HG03521 (cell line): ENCODE data around the gene METTL23.
"Not testable (repeated sequence)": the region's sequence is repeated elsewhere in the genome, so short reads cannot be mapped to it uniquely, and the experiment has no call there.

Source experiments
- ATAC-seq: cut with Tn5 transposase; IDR thresholded peaks from one replicate; pipeline ENCODE4 v1.9.1; 2021; ENCODE audit warnings: mild to moderate bottlenecking, moderate library complexity; ENCODE audit not compliant: unreplicated experiment

METTL23 gene

GRCh38 chr17:76695059-76695831 lies 31.4 kb upstream of the METTL23 start:
- ATAC-seq = no peak

- no peak for ATAC-seq
Observed at GRCh38 chr17:76696763-76697701, 29.6 kb upstream of the METTL23 start.

GRCh38 chr17:76697702-76698465 lies 28.8 kb upstream of the METTL23 start:
- no peak for ATAC-seq

GRCh38 chr17:76698466-76698977 lies 28.1 kb upstream of the METTL23 start:
- ATAC-seq = not testable (repeated sequence)

GRCh38 chr17:76700270-76700616 lies 26.4 kb upstream of the METTL23 start:
- no peak for ATAC-seq

GRCh38 chr17:76700617-76701470 lies 25.8 kb upstream of the METTL23 start:
- ATAC-seq = no peak

- ATAC-seq = no peak
Observed at GRCh38 chr17:76701471-76701967, 25.1 kb upstream of the METTL23 start.

- no peak for ATAC-seq
Observed at GRCh38 chr17:76702076-76702475, 24.6 kb upstream of the METTL23 start.

- ATAC-seq = no peak
Observed at GRCh38 chr17:76702941-76703637, 23.6 kb upstream of the METTL23 start.

- no peak for ATAC-seq
Observed at GRCh38 chr17:76704805-76705204, 21.8 kb upstream of the METTL23 start.

- ATAC-seq = no peak
Observed at GRCh38 chr17:76706817-76707216, 19.8 kb upstream of the METTL23 start.

- no peak for ATAC-seq
Observed at GRCh38 chr17:76707985-76708807, 18.4 kb upstream of the METTL23 start.

- no peak for ATAC-seq
Observed at GRCh38 chr17:76709077-76709950, 17.3 kb upstream of the METTL23 start.

- not testable (repeated sequence) for ATAC-seq
Observed at GRCh38 chr17:76709951-76710862, 16.4 kb upstream of the METTL23 start.

GRCh38 chr17:76710863-76711611 lies 15.6 kb upstream of the METTL23 start, which contains the start of gene MXRA7:
Gene MXRA7, minus strand, starts transcription at chr17:76710965. Its CDS starts 19 bp downstream, at chr17:76710946.
- ATAC-seq = no peak

- not testable (repeated sequence) for ATAC-seq
Observed at GRCh38 chr17:76712321-76712720, 14.3 kb upstream of the METTL23 start.
